HCT116 (cell line): ENCODE measurements around the gene ST7L. TPM values are rescaled to one million over a fixed set of nuclear protein-coding genes. Genes with fewer than 3 reads are reported as not detected.

Experiments
- ATAC-seq: fragments of 200-7000 bp; cut with Tn5 transposase; 2 replicates; pipeline ENCODE4 v1.9.1; 2020; ENCODE audit warnings: mild to moderate bottlenecking, moderate library complexity
- BruUV-seq: library from RNA; stranded (reverse); fragments of 400-500 nt; replicated peaks from 2 replicates; lab custom pipeline; 2021; lab: Mats Ljungman, UMichigan
- CTCF ChIA-PET: fragments of 300-600 bp; sonication (Branson Sonifier 250); formaldehyde crosslinking; loops from one replicate; lab custom pipeline; 2021; ENCODE audit warnings: antibody characterized with exemption; lab: Charles Lee
- POLR2A ChIA-PET: fragments of 300-600, 350-600 bp; sonication (Branson Sonifier 250); formaldehyde crosslinking; loops from one replicate; lab custom pipeline; 2021; ENCODE audit warnings: antibody characterized with exemption; lab: Charles Lee
- RAD21 ChIA-PET, 2 experiments: fragments of 300-600 bp; sonication (Branson Sonifier 250); formaldehyde crosslinking; loops; one replicate each; lab custom pipeline; 2023; ENCODE audit warnings: low total read pairs in 2 of 2; ENCODE audit not compliant: uncharacterized antibody in 2 of 2, unreplicated experiment in 2 of 2, low non-redundant PET in 1 of 2; lab: Charles Lee
- DNase-seq: peaks from one replicate; pipeline ENCODE4 v3.0.0-alpha.2; 2010; ENCODE audit warnings: low read depth, low spot score
- H2AFZ ChIP-seq: fragments of 200-600 bp; shearing (Covaris generic), sonication (generic); 2 replicates; pipeline ENCODE4 v1.6.1; 2017; ENCODE audit warnings: low read depth, mixed run types, mixed read lengths, antibody characterized with exemption, low read length; ENCODE audit not compliant: poor library complexity, severe bottlenecking
- H3K27ac ChIP-seq: 2 replicates; pipeline ENCODE4 v1.5.1; 2012; ENCODE audit warnings: low read depth, low read length
- H3K27me3 ChIP-seq: fragments of 200-600 bp; sonication (generic); 2 replicates; pipeline ENCODE4 v1.6.1; 2016; ENCODE audit warnings: mixed run types, low read length, mixed read lengths; ENCODE audit not compliant: insufficient read depth
- H3K36me3 ChIP-seq, 2 experiments: fragments of 200-500 bp in 1 of 2; fragments of 200-600 bp in 1 of 2; sonication (Bioruptor generic) in 1 of 2; sonication (generic) in 1 of 2; 2 replicates each; pipeline versions ENCODE4 v1.5.1 to v1.6.1; 2014 to 2016; ENCODE audit warnings: low read length in 2 of 2, inconsistent platforms in 1 of 2, mixed read lengths in 1 of 2, mixed run types in 1 of 2; ENCODE audit not compliant: insufficient read depth in 2 of 2, control insufficient read depth in 1 of 2
- H3K4me1 ChIP-seq, 2 experiments: fragments of 200-600 bp in 1 of 2; sonication (generic) in 1 of 2; 2 replicates each; pipeline versions ENCODE4 v1.5.1 to v1.6.1; 2012 to 2017; ENCODE audit warnings: low read length in 2 of 2, inconsistent platforms in 1 of 2, mild to moderate bottlenecking in 1 of 2, mixed read lengths in 1 of 2, mixed run types in 1 of 2, moderate library complexity in 1 of 2; ENCODE audit not compliant: insufficient read depth in 2 of 2, control insufficient read depth in 1 of 2
- H3K4me2 ChIP-seq: fragments of 200-600 bp; sonication (generic); 2 replicates; pipeline ENCODE4 v1.6.1; 2017; ENCODE audit warnings: mixed run types, low read length, mixed read lengths
- H3K4me3 ChIP-seq, 2 experiments: fragments of 200-600 bp in 1 of 2; sonication (generic) in 1 of 2; replicated peaks in 1 of 2; 2 replicates each; pipeline ENCODE4 v1.5.1; 2011 to 2016; ENCODE audit warnings: low read length in 2 of 2, control low read depth in 1 of 2, low read depth in 1 of 2, mild to moderate bottlenecking in 1 of 2, mixed read lengths in 1 of 2, mixed run types in 1 of 2
- H3K79me2 ChIP-seq: fragments of 200-600 bp; sonication (generic); 2 replicates; pipeline ENCODE4 v1.6.1; 2017; ENCODE audit warnings: mild to moderate bottlenecking, mixed run types, low read length, moderate library complexity, mixed read lengths; ENCODE audit not compliant: insufficient read depth
- H3K9ac ChIP-seq: fragments of 200-600 bp; sonication (generic); 2 replicates; pipeline ENCODE4 v1.6.1; 2016; ENCODE audit warnings: low read length, mixed read lengths
- H3K9me2 ChIP-seq: fragments of 200-600 bp; sonication (generic), shearing (Covaris generic); 2 replicates; pipeline ENCODE4 v1.6.1; 2017; ENCODE audit warnings: mixed run types, mild to moderate bottlenecking, moderate library complexity; ENCODE audit not compliant: insufficient read depth
- H3K9me3 ChIP-seq, 2 experiments: fragments of 200-500 bp in 1 of 2; fragments of 200-600 bp in 1 of 2; sonication (Bioruptor generic) in 1 of 2; sonication (generic) in 1 of 2; 2 replicates each; pipeline ENCODE4 v1.6.1; 2014 to 2017; ENCODE audit warnings: low read length in 2 of 2, mixed read lengths in 2 of 2, inconsistent platforms in 1 of 2, low read depth in 1 of 2, mild to moderate bottlenecking in 1 of 2, mixed run types in 1 of 2, moderate library complexity in 1 of 2; ENCODE audit not compliant: control insufficient read depth in 1 of 2, insufficient read depth in 1 of 2
- H4K20me1 ChIP-seq: fragments of 200-600 bp; sonication (generic), shearing (Covaris generic); 2 replicates; pipeline ENCODE4 v1.6.1; 2017; ENCODE audit warnings: mixed run types, mild to moderate bottlenecking, moderate library complexity; ENCODE audit not compliant: insufficient read depth
- CBX3 ChIP-seq: IDR thresholded peaks from 2 replicates; pipeline ENCODE4 v1.6.1; 2012; ENCODE audit warnings: low read depth
- CEBPB ChIP-seq: IDR thresholded peaks from 2 replicates; pipeline ENCODE4 v1.6.1; 2012; ENCODE audit warnings: low read depth
- ELF1 ChIP-seq: IDR thresholded peaks from 2 replicates; pipeline ENCODE4 v1.6.1; 2012; ENCODE audit warnings: low read depth, borderline replicate concordance
- EZH2 ChIP-seq: fragments of 200-600 bp; sonication (generic); IDR thresholded peaks from 2 replicates; pipeline ENCODE4 v1.6.1; 2017; ENCODE audit warnings: antibody characterized with exemption, mixed run types
- EZH2phosphoT487 ChIP-seq: fragments of 200-600 bp; IDR thresholded peaks from 2 replicates; pipeline ENCODE4 v1.6.1; 2018; ENCODE audit warnings: antibody characterized with exemption, borderline replicate concordance
- FOSL1 ChIP-seq: IDR thresholded peaks from 2 replicates; pipeline ENCODE4 v1.6.1; 2012; ENCODE audit warnings: low read depth
- JUND ChIP-seq: IDR thresholded peaks from 2 replicates; pipeline ENCODE4 v1.6.1; 2012
- POLR2A ChIP-seq: IDR thresholded peaks from 2 replicates; pipeline ENCODE4 v1.7.0; 2011; ENCODE audit warnings: borderline replicate concordance; ENCODE audit not compliant: insufficient read depth, insufficient read length; ENCODE audit errors: extremely low read depth
- POLR2AphosphoS5 ChIP-seq: IDR thresholded peaks from 2 replicates; pipeline ENCODE4 v1.6.1; 2011; ENCODE audit warnings: mild to moderate bottlenecking, low read depth, low read length, moderate library complexity
- RAD21 ChIP-seq: IDR thresholded peaks from 2 replicates; pipeline ENCODE4 v1.6.1; 2012; ENCODE audit warnings: low read depth, mild to moderate bottlenecking
- SIN3A ChIP-seq: IDR thresholded peaks from 2 replicates; pipeline ENCODE4 v1.6.1; 2012; ENCODE audit warnings: low read depth
- SP1 ChIP-seq: IDR thresholded peaks from 2 replicates; pipeline ENCODE4 v1.6.1; 2012; ENCODE audit warnings: low read depth
- TCF7L2 ChIP-seq: IDR thresholded peaks from 2 replicates; pipeline ENCODE4 v1.7.0; 2011; ENCODE audit warnings: borderline replicate concordance, inconsistent platforms; ENCODE audit not compliant: insufficient read depth, insufficient read length; ENCODE audit errors: extremely low read depth
- YY1 ChIP-seq: IDR thresholded peaks from 2 replicates; pipeline ENCODE4 v1.6.1; 2011; ENCODE audit warnings: low read length, low read depth, moderate library complexity, mild to moderate bottlenecking; ENCODE audit not compliant: insufficient replicate concordance; ENCODE audit errors: extremely low read depth
- ZFX ChIP-seq: fragments of 450-650 bp; IDR thresholded peaks from 2 replicates; pipeline ENCODE4 v1.6.1; 2017
- ZNF274 ChIP-seq: fragments of 200-500 bp; sonication (Bioruptor generic); IDR thresholded peaks from 2 replicates; pipeline ENCODE4 v1.6.1; 2014; ENCODE audit warnings: mild to moderate bottlenecking, low read depth, low read length, inconsistent platforms
- intact Hi-C: fragments of 100-400 bp; cut with micrococcal nuclease; formaldehyde crosslinking; loops from 2 replicates; pipeline ENCODE4 v1.10.0; 2022
- total RNA-seq: library from RNA; stranded (reverse); gene quantifications from one replicate; pipeline ENCODE4 v1.2.1, GENCODE V29; 2021; ENCODE audit not compliant: unreplicated experiment
- TF ChIP-seq, protein P1 (sequence below): IDR thresholded peaks from 2 replicates; pipeline ENCODE4 v1.6.1; 2012; ENCODE audit warnings: low read depth
- TF ChIP-seq, protein P2 (sequence below): IDR thresholded peaks from 2 replicates; pipeline ENCODE4 v1.6.1; 2012
- TF ChIP-seq, protein P3 (sequence below): IDR thresholded peaks from 2 replicates; pipeline ENCODE4 v1.6.1; 2011; ENCODE audit warnings: mild to moderate bottlenecking, low read length, moderate library complexity; ENCODE audit not compliant: insufficient replicate concordance; ENCODE audit errors: extremely low read depth
- TF ChIP-seq, protein P4 (sequence below): IDR thresholded peaks from 2 replicates; pipeline ENCODE4 v1.6.1; 2012

The ST7L gene
- total RNA-seq, 1 experiment from 2014 or later = 19.9 TPM

DNA sequence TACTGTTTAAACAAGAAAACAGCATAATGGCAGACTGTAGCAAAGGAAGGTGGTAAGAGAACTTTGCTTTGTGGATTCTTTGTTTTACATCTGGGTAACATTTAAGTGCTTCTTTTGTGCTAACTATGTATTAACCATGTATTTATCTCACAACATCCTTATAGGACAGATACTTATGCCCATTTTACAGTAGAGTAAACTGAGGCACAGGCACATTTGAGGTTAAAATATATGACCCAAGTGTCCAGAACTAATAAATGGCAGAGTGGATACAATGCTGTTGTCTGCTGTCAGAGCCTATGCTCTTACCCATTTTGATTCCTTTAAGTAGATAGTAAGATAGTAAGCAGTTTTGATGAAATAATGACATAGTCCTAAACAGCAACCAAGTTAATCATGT, 7.9 kb upstream of the ST7L start:
- H3K36me3 ChIP-seq = peaks cover 3 to 5% of the 10 kb centered on the region in 2 experiments; a peak in 2 of 4 replicates
- intact Hi-C loops = no loop called here
- H3K9me3 ChIP-seq = no peaks in the 10 kb centered on the region
- ChIA-PET CTCF (no interaction called here), POLR2A (no interaction called here), RAD21 (no interaction called here)
- H3K79me2 ChIP-seq = peaks cover 99% of the 10 kb centered on the region
- no peaks in the 10 kb centered on the region for H3K4me1 ChIP-seq
- BruUV-seq = no TSS peak
- no peak for ATAC-seq
- H3K27ac ChIP-seq = no peak overlapping the region
- H3K4me2 ChIP-seq = no peak overlapping the region
- no peaks in the 10 kb centered on the region for H3K9me2 ChIP-seq
- H3K27me3 ChIP-seq = no peaks in the 10 kb centered on the region
- peaks cover 46% of the 10 kb centered on the region; the same call in 1 of the 2 replicates for H4K20me1 ChIP-seq
- TF ChIP-seq TCF7L2 = no peak
- TF ChIP-seq POLR2A = no peak
- TF ChIP-seq EZH2phosphoT487 = no peak
- TF ChIP-seq YY1 = no peak
- TF ChIP-seq ZFX = no peak
- TF ChIP-seq, protein P1, sequence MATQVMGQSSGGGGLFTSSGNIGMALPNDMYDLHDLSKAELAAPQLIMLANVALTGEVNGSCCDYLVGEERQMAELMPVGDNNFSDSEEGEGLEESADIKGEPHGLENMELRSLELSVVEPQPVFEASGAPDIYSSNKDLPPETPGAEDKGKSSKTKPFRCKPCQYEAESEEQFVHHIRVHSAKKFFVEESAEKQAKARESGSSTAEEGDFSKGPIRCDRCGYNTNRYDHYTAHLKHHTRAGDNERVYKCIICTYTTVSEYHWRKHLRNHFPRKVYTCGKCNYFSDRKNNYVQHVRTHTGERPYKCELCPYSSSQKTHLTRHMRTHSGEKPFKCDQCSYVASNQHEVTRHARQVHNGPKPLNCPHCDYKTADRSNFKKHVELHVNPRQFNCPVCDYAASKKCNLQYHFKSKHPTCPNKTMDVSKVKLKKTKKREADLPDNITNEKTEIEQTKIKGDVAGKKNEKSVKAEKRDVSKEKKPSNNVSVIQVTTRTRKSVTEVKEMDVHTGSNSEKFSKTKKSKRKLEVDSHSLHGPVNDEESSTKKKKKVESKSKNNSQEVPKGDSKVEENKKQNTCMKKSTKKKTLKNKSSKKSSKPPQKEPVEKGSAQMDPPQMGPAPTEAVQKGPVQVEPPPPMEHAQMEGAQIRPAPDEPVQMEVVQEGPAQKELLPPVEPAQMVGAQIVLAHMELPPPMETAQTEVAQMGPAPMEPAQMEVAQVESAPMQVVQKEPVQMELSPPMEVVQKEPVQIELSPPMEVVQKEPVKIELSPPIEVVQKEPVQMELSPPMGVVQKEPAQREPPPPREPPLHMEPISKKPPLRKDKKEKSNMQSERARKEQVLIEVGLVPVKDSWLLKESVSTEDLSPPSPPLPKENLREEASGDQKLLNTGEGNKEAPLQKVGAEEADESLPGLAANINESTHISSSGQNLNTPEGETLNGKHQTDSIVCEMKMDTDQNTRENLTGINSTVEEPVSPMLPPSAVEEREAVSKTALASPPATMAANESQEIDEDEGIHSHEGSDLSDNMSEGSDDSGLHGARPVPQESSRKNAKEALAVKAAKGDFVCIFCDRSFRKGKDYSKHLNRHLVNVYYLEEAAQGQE = no peak
- TF ChIP-seq JUND = no peak
- TF ChIP-seq CEBPB = no peak
- no peak for TF ChIP-seq SIN3A
- no peak for TF ChIP-seq ZNF274
- TF ChIP-seq RAD21 = no peak
- no peak for TF ChIP-seq POLR2AphosphoS5
- TF ChIP-seq, protein P2, sequence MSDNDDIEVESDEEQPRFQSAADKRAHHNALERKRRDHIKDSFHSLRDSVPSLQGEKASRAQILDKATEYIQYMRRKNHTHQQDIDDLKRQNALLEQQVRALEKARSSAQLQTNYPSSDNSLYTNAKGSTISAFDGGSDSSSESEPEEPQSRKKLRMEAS = no peak
- TF ChIP-seq EZH2 = no peak
- no peak for TF ChIP-seq SP1
- TF ChIP-seq, protein P3, sequence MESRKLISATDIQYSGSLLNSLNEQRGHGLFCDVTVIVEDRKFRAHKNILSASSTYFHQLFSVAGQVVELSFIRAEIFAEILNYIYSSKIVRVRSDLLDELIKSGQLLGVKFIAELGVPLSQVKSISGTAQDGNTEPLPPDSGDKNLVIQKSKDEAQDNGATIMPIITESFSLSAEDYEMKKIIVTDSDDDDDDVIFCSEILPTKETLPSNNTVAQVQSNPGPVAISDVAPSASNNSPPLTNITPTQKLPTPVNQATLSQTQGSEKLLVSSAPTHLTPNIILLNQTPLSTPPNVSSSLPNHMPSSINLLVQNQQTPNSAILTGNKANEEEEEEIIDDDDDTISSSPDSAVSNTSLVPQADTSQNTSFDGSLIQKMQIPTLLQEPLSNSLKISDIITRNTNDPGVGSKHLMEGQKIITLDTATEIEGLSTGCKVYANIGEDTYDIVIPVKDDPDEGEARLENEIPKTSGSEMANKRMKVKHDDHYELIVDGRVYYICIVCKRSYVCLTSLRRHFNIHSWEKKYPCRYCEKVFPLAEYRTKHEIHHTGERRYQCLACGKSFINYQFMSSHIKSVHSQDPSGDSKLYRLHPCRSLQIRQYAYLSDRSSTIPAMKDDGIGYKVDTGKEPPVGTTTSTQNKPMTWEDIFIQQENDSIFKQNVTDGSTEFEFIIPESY = no peak
- TF ChIP-seq, protein P4, sequence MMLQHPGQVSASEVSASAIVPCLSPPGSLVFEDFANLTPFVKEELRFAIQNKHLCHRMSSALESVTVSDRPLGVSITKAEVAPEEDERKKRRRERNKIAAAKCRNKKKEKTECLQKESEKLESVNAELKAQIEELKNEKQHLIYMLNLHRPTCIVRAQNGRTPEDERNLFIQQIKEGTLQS = no peak
- no peak for TF ChIP-seq FOSL1
- TF ChIP-seq ELF1 = no peak
- TF ChIP-seq CBX3 = no peak
- H2AFZ ChIP-seq = no peak overlapping the region
- DNase-seq = no peak
- no peak overlapping the region for H3K4me3 ChIP-seq
- no peak overlapping the region for H3K9ac ChIP-seq
